SU-DHL-6 (cell line): ENCODE measurements around the gene SNX9.

ENCODE experiments used
- H2AFZ ChIP-seq: fragments of 200-600 bp; sonication (generic); 2 replicates; pipeline ENCODE4 v1.6.1; 2014; ENCODE audit warnings: low read depth, mild to moderate bottlenecking, moderate library complexity, mixed read lengths, antibody characterized with exemption, low read length; ENCODE audit not compliant: severe bottlenecking
- H3F3A ChIP-seq: fragments of 200-600 bp; shearing (Covaris generic); 2 replicates; pipeline ENCODE4 v1.6.0; 2016; ENCODE audit warnings: antibody characterized with exemption, mild to moderate bottlenecking; ENCODE audit not compliant: insufficient read depth
- H3K27ac ChIP-seq: fragments of 200-600 bp; sonication (generic); 2 replicates; pipeline ENCODE4 v1.5.1; 2016; ENCODE audit warnings: low read depth, mild to moderate bottlenecking, low read length, moderate library complexity, mixed read lengths
- H3K27me3 ChIP-seq: fragments of 200-600 bp; sonication (generic), shearing (Covaris generic); 2 replicates; pipeline ENCODE4 v1.6.0; 2014; ENCODE audit warnings: mild to moderate bottlenecking, low read length
- H3K36me3 ChIP-seq: fragments of 200-600 bp; sonication (generic); 2 replicates; pipeline ENCODE4 v1.6.1; 2014; ENCODE audit warnings: mild to moderate bottlenecking, low read length, mixed read lengths
- H3K4me2 ChIP-seq: fragments of 300-600, 200-600 bp; shearing (Covaris generic), sonication (generic); 2 replicates; pipeline ENCODE4 v1.6.0; 2014; ENCODE audit warnings: low read length, low read depth, mild to moderate bottlenecking; ENCODE audit not compliant: poor library complexity, severe bottlenecking
- H3K4me3 ChIP-seq: fragments of 200-600 bp; sonication (generic); 2 replicates; pipeline ENCODE4 v1.5.1; 2014; ENCODE audit warnings: antibody characterized with exemption, low read length, mild to moderate bottlenecking, mixed read lengths; ENCODE audit not compliant: insufficient read depth, poor library complexity, severe bottlenecking
- H3K79me2 ChIP-seq: fragments of 200-600 bp; sonication (generic); 2 replicates; pipeline ENCODE4 v1.6.1; 2014; ENCODE audit warnings: mild to moderate bottlenecking, low read length, moderate library complexity; ENCODE audit not compliant: insufficient read depth
- H3K9ac ChIP-seq: fragments of 200-600 bp; sonication (generic); 2 replicates; pipeline ENCODE4 v1.7.0; 2014; ENCODE audit warnings: mild to moderate bottlenecking, low read length
- H3K9me2 ChIP-seq: fragments of 200-600 bp; sonication (generic); replicated peaks from 2 replicates; pipeline ENCODE4 v1.6.1; 2014; ENCODE audit warnings: low read length; ENCODE audit not compliant: insufficient read depth
- H3K9me3 ChIP-seq: fragments of 200-600 bp; sonication (generic); 2 replicates; pipeline ENCODE4 v1.6.1; 2014; ENCODE audit warnings: low read length, mixed read lengths; ENCODE audit not compliant: insufficient read depth
- H4K20me1 ChIP-seq: fragments of 200-600 bp; sonication (generic); 2 replicates; pipeline ENCODE4 v1.6.1; 2014; ENCODE audit warnings: low read depth, mild to moderate bottlenecking, antibody characterized with exemption, low read length, moderate library complexity, mixed read lengths
- CTCF ChIP-seq: fragments of 200-600 bp; sonication (generic); IDR thresholded peaks from one replicate; pipeline ENCODE4 v1.5.1; 2017; ENCODE audit warnings: antibody characterized with exemption, mild to moderate bottlenecking, low read length, moderate library complexity; ENCODE audit not compliant: insufficient read depth, poor library complexity, severe bottlenecking
- EZH2phosphoT487 ChIP-seq: fragments of 200-600 bp; sonication (generic), shearing (Covaris generic); conservative IDR thresholded peaks from 2 replicates; pipeline ENCODE4 v1.6.1; 2018; ENCODE audit warnings: mild to moderate bottlenecking, antibody characterized with exemption, low read length, moderate library complexity, mixed read lengths

SNX9 gene

GRCh38 chr6:157990321-157991066, 167.4 kb downstream of the SNX9 start:
- Histone ChIP-seq H2AFZ (no peak overlapping the region), H3K9me2 (no peaks in the 10 kb centered on the region), H3K27ac (no peak overlapping the region), H3K4me2 (no peak overlapping the region), H4K20me1 (no peaks in the 10 kb centered on the region), H3K27me3 (no peaks in the 10 kb centered on the region), H3K9ac (no peak overlapping the region), H3K4me3 (no peak overlapping the region), H3K9me3 (no peaks in the 10 kb centered on the region), H3K36me3 (no peaks in the 10 kb centered on the region), H3F3A (no peaks in the 10 kb centered on the region), H3K79me2 (no peaks in the 10 kb centered on the region)
- TF ChIP-seq EZH2phosphoT487 = no peak

- Histone ChIP-seq H3K27ac (no peak overlapping the region), H3K9me2 (no peaks in the 10 kb centered on the region), H3K9me3 (no peaks in the 10 kb centered on the region), H4K20me1 (no peaks in the 10 kb centered on the region), H3K79me2 (no peaks in the 10 kb centered on the region), H3K4me3 (no peak overlapping the region), H2AFZ (no peak overlapping the region), H3K9ac (no peak overlapping the region), H3K4me2 (no peak overlapping the region), H3F3A (no peaks in the 10 kb centered on the region), H3K36me3 (no peaks in the 10 kb centered on the region), H3K27me3 (no peaks in the 10 kb centered on the region)
- TF ChIP-seq CTCF (no peak), EZH2phosphoT487 (no peak)
These were observed 168.0 kb downstream of the SNX9 start for GRCh38 chr6:157991067-157991432.

GRCh38 chr6:157993076-157993475, 170.0 kb downstream of the SNX9 start:
- TF ChIP-seq EZH2phosphoT487 (no peak), CTCF (no peak)
- no peaks in the 10 kb centered on the region for H3K36me3 ChIP-seq
- no peak overlapping the region for H3K27ac ChIP-seq
- H3K79me2 ChIP-seq = no peaks in the 10 kb centered on the region
- no peak overlapping the region for H3K4me3 ChIP-seq
- no peak overlapping the region for H2AFZ ChIP-seq
- H3K9me2 ChIP-seq = no peaks in the 10 kb centered on the region
- H3K4me2 ChIP-seq = no peak overlapping the region
- H4K20me1 ChIP-seq = no peaks in the 10 kb centered on the region
- H3K9me3 ChIP-seq = no peaks in the 10 kb centered on the region
- H3K9ac ChIP-seq = no peak overlapping the region
- no peaks in the 10 kb centered on the region for H3K27me3 ChIP-seq
- no peaks in the 10 kb centered on the region for H3F3A ChIP-seq

- TF ChIP-seq CTCF (no peak), EZH2phosphoT487 (no peak)
- H3K27ac ChIP-seq = no peak overlapping the region
- no peaks in the 10 kb centered on the region for H3K27me3 ChIP-seq
- H3K9me3 ChIP-seq = no peaks in the 10 kb centered on the region
- H3K9me2 ChIP-seq = no peaks in the 10 kb centered on the region
- H2AFZ ChIP-seq = no peak overlapping the region
- no peak overlapping the region for H3K9ac ChIP-seq
- no peaks in the 10 kb centered on the region for H3K79me2 ChIP-seq
- no peaks in the 10 kb centered on the region for H4K20me1 ChIP-seq
- H3K36me3 ChIP-seq = no peaks in the 10 kb centered on the region
- no peaks in the 10 kb centered on the region for H3F3A ChIP-seq
- no peak overlapping the region for H3K4me2 ChIP-seq
- no peak overlapping the region for H3K4me3 ChIP-seq
These were observed 171.2 kb downstream of the SNX9 start for GRCh38 chr6:157994125-157994795.
